T-helper 17 cell (primary cell): ENCODE results near the gene ALCAM. TPM values are rescaled to one million over a fixed set of nuclear protein-coding genes. Genes with fewer than 3 reads are reported as not detected.

Source experiments
- ATAC-seq: fragments of 150-1000 bp; cut with Tn5 transposase; 2 replicates; pipeline ENCODE4 v1.10.0; 2021; ENCODE audit warnings: mild to moderate bottlenecking, moderate library complexity
- DNase-seq, 3 donors: peaks; one replicate each; pipeline versions ENCODE4 v3.0.0 to v3.0.0-alpha.2; 2020 to 2021
- H3K9me3 ChIP-seq: one replicate; pipeline ENCODE4 v1.7.0; 2013; ENCODE audit warnings: low read length, mild to moderate bottlenecking; ENCODE audit not compliant: control insufficient read depth, poor library complexity, severe bottlenecking
- H3K27ac Mint-ChIP-seq: one replicate; pipeline ENCODE4 v1.8.0; 2022; ENCODE audit warnings: mild to moderate bottlenecking, moderate library complexity, mixed read lengths
- H3K27me3 Mint-ChIP-seq: one replicate; pipeline ENCODE4 v1.8.0; 2022; ENCODE audit warnings: mixed read lengths
- H3K36me3 Mint-ChIP-seq: one replicate; pipeline ENCODE4 v1.8.0; 2022; ENCODE audit warnings: low read depth, mixed read lengths
- H3K4me1 Mint-ChIP-seq: one replicate; pipeline ENCODE4 v1.8.0; 2022; ENCODE audit warnings: mild to moderate bottlenecking, mixed read lengths
- H3K4me3 Mint-ChIP-seq: one replicate; pipeline ENCODE4 v1.8.0; 2022; ENCODE audit warnings: mild to moderate bottlenecking, moderate library complexity, mixed read lengths
- total RNA-seq, 4 donors: library from RNA in 2 of 4; stranded (reverse) in 2 of 4; gene quantifications; one replicate each; pipeline ENCODE4 v1.2.3 and lab custom pipeline; 2022 to 2026

The ALCAM gene
- total RNA-seq, 2 donors from 2014 or later = 8.4 TPM

DNA sequence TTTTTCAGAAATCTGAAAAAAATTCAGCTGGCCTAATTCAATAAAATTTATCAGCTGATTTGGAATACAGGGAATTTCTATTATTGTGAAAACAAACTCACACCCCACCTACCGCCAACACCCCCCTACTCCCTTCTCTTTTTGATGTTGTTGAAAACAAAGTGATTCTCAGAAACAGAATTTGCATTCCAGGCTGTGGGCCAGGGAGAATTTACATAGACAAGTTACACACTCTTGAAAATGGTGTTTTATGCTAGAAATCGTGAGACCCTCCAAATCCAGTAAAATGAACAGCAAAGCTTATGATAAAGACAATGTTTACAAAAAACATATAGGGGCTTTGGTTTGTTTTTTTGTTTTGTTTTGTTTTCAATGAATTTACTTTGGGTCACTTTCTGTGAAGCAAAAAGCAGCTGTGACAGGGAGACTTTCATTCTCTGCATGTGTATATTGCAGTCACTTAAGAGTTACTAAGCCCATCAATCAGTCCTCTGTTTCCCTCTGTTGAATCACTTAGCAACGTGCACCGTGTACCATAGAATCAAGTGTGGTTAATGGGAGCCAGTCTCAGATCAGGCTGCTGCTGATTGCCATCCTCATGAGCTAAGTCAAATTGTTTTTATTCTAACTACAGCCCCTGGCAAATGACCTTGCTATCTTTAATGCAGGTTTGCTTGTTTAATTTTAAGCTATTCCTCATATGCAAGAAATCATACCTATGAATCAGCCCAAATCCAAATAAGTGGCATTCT lies 159.8 kb downstream of the ALCAM start:
- DNase-seq (no peak), ATAC-seq (no peak)
- H3K27me3 Mint-ChIP-seq = no peaks in the 10 kb centered on the region
- H3K27ac Mint-ChIP-seq = no peak overlapping the region
- H3K4me1 Mint-ChIP-seq = peaks cover 3% of the 10 kb centered on the region
- no peak overlapping the region for H3K4me3 Mint-ChIP-seq
- H3K36me3 Mint-ChIP-seq = peaks cover 2% of the 10 kb centered on the region
- H3K9me3 ChIP-seq = no peaks in the 10 kb centered on the region

DNA sequence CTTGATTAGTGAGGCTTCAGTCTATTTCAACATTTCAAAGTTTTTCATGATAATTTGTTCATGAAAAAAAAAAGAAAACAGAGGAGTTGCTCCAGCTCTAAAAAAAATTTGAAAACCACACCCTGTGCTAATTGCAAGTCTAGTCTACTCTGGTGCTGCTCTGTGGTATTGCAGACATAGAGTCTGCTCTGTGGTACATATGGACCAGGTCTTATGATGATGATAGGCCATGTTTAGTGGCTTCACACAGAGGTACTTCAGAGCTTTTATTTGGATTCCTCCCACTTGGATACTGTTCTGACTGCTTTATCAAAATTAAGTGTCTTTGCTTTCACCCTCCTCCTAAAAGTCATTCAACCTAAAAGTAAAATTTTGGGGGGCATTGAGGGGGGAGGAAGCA lies 160.8 kb downstream of the ALCAM start:
- H3K9me3 ChIP-seq = no peaks in the 10 kb centered on the region
- H3K27ac Mint-ChIP-seq = no peak overlapping the region
- peaks cover 3% of the 10 kb centered on the region for H3K4me1 Mint-ChIP-seq
- DNase-seq (no peak), ATAC-seq (no peak)
- no peaks in the 10 kb centered on the region for H3K27me3 Mint-ChIP-seq
- peaks cover 3% of the 10 kb centered on the region for H3K36me3 Mint-ChIP-seq
- no peak overlapping the region for H3K4me3 Mint-ChIP-seq

DNA sequence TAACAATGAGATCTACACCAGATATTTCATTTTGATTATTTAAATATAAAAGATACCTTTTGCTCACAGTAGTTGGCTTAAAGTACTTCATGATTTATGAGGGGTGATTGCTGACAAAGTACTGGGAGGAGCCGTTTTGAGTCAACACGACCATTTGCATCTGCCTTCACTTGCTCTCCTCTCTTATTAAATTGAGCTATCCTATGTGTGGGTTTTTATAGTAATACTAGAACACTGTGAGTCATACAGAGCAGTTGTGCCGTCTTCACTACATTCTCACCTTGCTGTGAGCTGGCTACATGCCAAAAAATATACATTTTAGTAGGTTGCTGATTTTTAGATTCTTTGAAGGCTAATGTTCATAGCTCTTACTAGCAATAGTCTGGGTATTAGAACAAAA lies 161.2 kb downstream of the ALCAM start:
- H3K36me3 Mint-ChIP-seq = peaks cover 5% of the 10 kb centered on the region
- H3K27me3 Mint-ChIP-seq = no peaks in the 10 kb centered on the region
- H3K4me1 Mint-ChIP-seq = peaks cover 3% of the 10 kb centered on the region
- DNase-seq (no peak), ATAC-seq (no peak)
- H3K9me3 ChIP-seq = no peaks in the 10 kb centered on the region
- no peak overlapping the region for H3K27ac Mint-ChIP-seq
- H3K4me3 Mint-ChIP-seq = no peak overlapping the region

- Mint-ChIP-seq H3K27me3 (no peaks in the 10 kb centered on the region), H3K4me1 (peaks cover 3% of the 10 kb centered on the region), H3K4me3 (no peak overlapping the region), H3K36me3 (peaks cover 5% of the 10 kb centered on the region), H3K27ac (no peak overlapping the region)
- no peaks in the 10 kb centered on the region for H3K9me3 ChIP-seq
- no peak for DNase-seq
- no peak for ATAC-seq
Measured at GRCh38 chr3:105528955-105529354, 162.2 kb downstream of the ALCAM start.

- Mint-ChIP-seq H3K4me3 (no peak overlapping the region), H3K36me3 (peaks cover 3% of the 10 kb centered on the region), H3K27me3 (no peaks in the 10 kb centered on the region), H3K4me1 (peaks cover 3% of the 10 kb centered on the region), H3K27ac (no peak overlapping the region)
- H3K9me3 ChIP-seq = no peaks in the 10 kb centered on the region
- no peak for ATAC-seq
- no peak for DNase-seq
Measured at GRCh38 chr3:105529456-105529855, 162.7 kb downstream of the ALCAM start.

GRCh38 chr3:105532251-105532650 lies 165.5 kb downstream of the ALCAM start:
- ATAC-seq = no peak
- Mint-ChIP-seq H3K27ac (no peak overlapping the region), H3K36me3 (peaks cover 7% of the 10 kb centered on the region), H3K4me1 (peaks cover 3% of the 10 kb centered on the region), H3K4me3 (no peak overlapping the region), H3K27me3 (no peaks in the 10 kb centered on the region)
- H3K9me3 ChIP-seq = no peaks in the 10 kb centered on the region
- no peak for DNase-seq

GRCh38 chr3:105533960-105534359 lies 167.3 kb downstream of the ALCAM start:
- no peaks in the 10 kb centered on the region for H3K4me1 Mint-ChIP-seq
- DNase-seq = no peak
- no peak for ATAC-seq
- peaks cover 9% of the 10 kb centered on the region for H3K36me3 Mint-ChIP-seq
- no peak overlapping the region for H3K27ac Mint-ChIP-seq
- H3K4me3 Mint-ChIP-seq = no peak overlapping the region
- peaks cover 3% of the 10 kb centered on the region for H3K9me3 ChIP-seq
- H3K27me3 Mint-ChIP-seq = no peaks in the 10 kb centered on the region

DNA sequence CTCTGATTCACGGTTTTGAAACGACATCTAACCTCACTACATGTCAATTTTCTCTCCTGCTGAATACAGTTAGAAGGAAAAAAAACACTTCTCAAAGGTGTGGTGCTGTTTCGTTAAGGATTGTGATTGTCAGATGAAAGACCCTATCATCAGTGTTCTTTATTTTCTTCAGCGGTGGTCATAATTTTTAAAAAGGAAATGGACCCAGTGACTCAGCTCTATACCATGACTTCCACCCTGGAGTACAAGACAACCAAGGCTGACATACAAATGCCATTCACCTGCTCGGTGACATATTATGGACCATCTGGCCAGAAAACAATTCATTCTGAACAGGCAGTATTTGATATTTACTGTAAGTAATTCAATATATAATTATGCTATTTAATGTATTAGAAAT lies 167.8 kb downstream of the ALCAM start:
- no peak overlapping the region for H3K4me3 Mint-ChIP-seq
- no peak overlapping the region for H3K27ac Mint-ChIP-seq
- no peak for ATAC-seq
- H3K9me3 ChIP-seq = peaks cover 3% of the 10 kb centered on the region
- no peaks in the 10 kb centered on the region for H3K4me1 Mint-ChIP-seq
- no peaks in the 10 kb centered on the region for H3K27me3 Mint-ChIP-seq
- DNase-seq = no peak
- H3K36me3 Mint-ChIP-seq = peaks cover 9% of the 10 kb centered on the region

GRCh38 chr3:105537371-105538080 lies 170.8 kb downstream of the ALCAM start:
- Mint-ChIP-seq H3K27ac (no peak overlapping the region), H3K4me1 (no peaks in the 10 kb centered on the region), H3K36me3 (peaks cover 11% of the 10 kb centered on the region), H3K4me3 (no peak overlapping the region), H3K27me3 (no peaks in the 10 kb centered on the region)
- DNase-seq = no peak
- peaks cover 3% of the 10 kb centered on the region for H3K9me3 ChIP-seq
- no peak for ATAC-seq

- H3K9me3 ChIP-seq = peaks cover 3% of the 10 kb centered on the region
- Mint-ChIP-seq H3K27me3 (no peaks in the 10 kb centered on the region), H3K4me3 (no peak overlapping the region), H3K36me3 (peaks cover 8% of the 10 kb centered on the region), H3K27ac (no peak overlapping the region), H3K4me1 (no peaks in the 10 kb centered on the region)
- no peak for ATAC-seq
- DNase-seq = no peak
Measured at GRCh38 chr3:105538483-105538882, 171.8 kb downstream of the ALCAM start.

GRCh38 chr3:105539897-105540296 lies 173.2 kb downstream of the ALCAM start:
- peaks cover 3% of the 10 kb centered on the region for H3K9me3 ChIP-seq
- Mint-ChIP-seq H3K4me3 (no peak overlapping the region), H3K27ac (no peak overlapping the region), H3K4me1 (no peaks in the 10 kb centered on the region), H3K36me3 (peaks cover 7% of the 10 kb centered on the region), H3K27me3 (no peaks in the 10 kb centered on the region)
- ATAC-seq = no peak
- no peak for DNase-seq

DNA sequence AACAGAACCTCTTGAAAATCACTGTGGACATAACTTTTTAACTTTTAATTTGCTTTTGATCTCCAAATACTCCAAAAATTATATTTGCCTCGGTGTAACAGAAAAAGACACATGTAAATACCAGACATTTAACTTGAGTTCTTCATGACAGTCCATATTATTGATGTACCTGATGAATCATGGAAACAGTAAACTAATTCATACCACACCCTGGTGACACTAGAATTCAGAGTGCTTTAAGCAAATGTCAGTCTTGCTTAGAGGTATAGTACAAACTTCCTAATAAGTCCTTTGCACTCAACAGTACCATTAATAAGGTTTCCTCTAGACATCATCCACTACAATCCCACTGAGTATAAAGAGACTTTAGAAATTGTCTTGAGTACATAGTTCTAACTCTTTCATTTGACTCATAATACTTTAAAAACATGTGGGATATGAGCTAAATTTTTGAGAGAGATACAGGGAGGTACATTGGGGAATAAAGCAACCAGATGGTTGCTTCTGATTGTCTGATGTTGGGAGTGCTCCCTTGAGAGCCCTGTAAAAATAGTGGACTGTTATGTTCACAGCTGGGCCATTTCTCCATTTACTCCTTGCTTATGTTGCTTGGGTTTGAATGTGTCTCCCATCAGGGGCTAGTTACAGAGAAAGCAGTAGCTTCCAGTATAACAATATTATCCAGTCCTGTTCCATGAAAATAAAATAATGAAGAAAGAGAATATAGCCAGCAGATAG lies 175.7 kb downstream of the ALCAM start:
- Mint-ChIP-seq H3K4me1 (no peaks in the 10 kb centered on the region), H3K36me3 (peaks cover 2% of the 10 kb centered on the region), H3K27me3 (no peaks in the 10 kb centered on the region), H3K4me3 (no peak overlapping the region), H3K27ac (no peak overlapping the region)
- H3K9me3 ChIP-seq = peaks cover 3% of the 10 kb centered on the region
- DNase-seq (no peak), ATAC-seq (no peak)

DNA sequence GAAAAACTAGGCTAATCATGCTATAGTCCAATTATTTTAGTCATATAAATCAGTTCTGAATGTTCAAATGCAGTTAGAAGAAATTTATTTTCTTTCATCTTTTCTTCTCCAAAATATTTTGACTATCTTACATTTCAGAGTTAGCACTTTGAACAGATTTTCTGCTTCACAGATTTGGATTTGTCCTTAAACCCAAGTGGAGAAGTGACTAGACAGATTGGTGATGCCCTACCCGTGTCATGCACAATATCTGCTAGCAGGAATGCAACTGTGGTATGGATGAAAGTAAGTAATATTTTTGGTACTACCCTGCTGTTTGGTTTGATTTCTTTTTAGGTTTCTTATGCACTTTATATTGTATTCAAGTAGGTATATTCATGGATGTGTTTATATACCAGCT lies 178.3 kb downstream of the ALCAM start:
- Mint-ChIP-seq H3K4me1 (no peaks in the 10 kb centered on the region), H3K4me3 (no peak overlapping the region), H3K27me3 (no peaks in the 10 kb centered on the region), H3K27ac (no peak overlapping the region), H3K36me3 (peaks cover 5% of the 10 kb centered on the region)
- no peaks in the 10 kb centered on the region for H3K9me3 ChIP-seq
- ATAC-seq (no peak), DNase-seq (no peak)
